ENCODE measurements around the gene TCEA2. TPM values are rescaled to one million over a fixed set of nuclear protein-coding genes. Genes with fewer than 3 reads are reported as not detected.

Gene TCEA2
- total RNA-seq, 1 experiment from 2014 or later = 38.5 TPM

- ChIA-PET POLR2A (no interaction called here), CTCF (interaction anchor here (1.3 kb wide), 1 partner anchor 56 kb away, joined by 3 read pairs; no protein-coding TSS in a partner anchor)
- no peak overlapping the region for H3K4me3 ChIP-seq (ENCODE audit: low read depth in 2 of 2, low read length in 2 of 2)
- no peak for ATAC-seq
- H3K4me1 ChIP-seq (ENCODE audit: control insufficient read depth, insufficient read depth, low read length) = peaks cover 33% of the 10 kb centered on the region
- in situ Hi-C loops (cut with HindIII; ENCODE audit: low pct_unique_long_range_greater_than_20kb, low sequenced_read_pairs) = no loop called here
- intact Hi-C loops (cut with micrococcal nuclease; ENCODE audit: unreplicated experiment) = no loop called here
- H3K27ac ChIP-seq (ENCODE audit: low read length) = no peak overlapping the region
- DNase-seq (ENCODE audit: low read depth, low spot score) = no peak
- no TSS peak for BruUV-seq (replicated peaks)
- 0 out of 2 replicates have a peak, but pooled peaks cover 2% of the 10 kb centered on the region for H3K36me3 ChIP-seq (ENCODE audit: control insufficient read depth, insufficient read depth, low read length)
- no peaks in the 10 kb centered on the region for H3K27me3 ChIP-seq (ENCODE audit: control insufficient read depth, insufficient read depth, low read length)
- TF ChIP-seq SIN3A (IDR thresholded peaks at IDR 0.05; ENCODE audit: borderline replicate concordance, insufficient read depth, low read depth, low read length) (no peak), TCF7L2 (IDR thresholded peaks at IDR 0.05; ENCODE audit: low read depth, low read length) (no peak), CTCF (IDR thresholded peaks at IDR 0.05) (no peak), REST (IDR thresholded peaks at IDR 0.05; ENCODE audit: insufficient read depth in 1 of 2, low read depth in 2 of 2, low read length in 1 of 2) (no peak), POLR2AphosphoS5 (IDR thresholded peaks at IDR 0.05; ENCODE audit: low read depth, low read length) (no peak)
- H3K9me3 ChIP-seq (ENCODE audit: control insufficient read depth, insufficient read depth, low read depth, low read length) = no peaks in the 10 kb centered on the region
These were observed 26.4 kb upstream of the TCEA2 start for GRCh38 chr20:64036346-64037198.

DNA sequence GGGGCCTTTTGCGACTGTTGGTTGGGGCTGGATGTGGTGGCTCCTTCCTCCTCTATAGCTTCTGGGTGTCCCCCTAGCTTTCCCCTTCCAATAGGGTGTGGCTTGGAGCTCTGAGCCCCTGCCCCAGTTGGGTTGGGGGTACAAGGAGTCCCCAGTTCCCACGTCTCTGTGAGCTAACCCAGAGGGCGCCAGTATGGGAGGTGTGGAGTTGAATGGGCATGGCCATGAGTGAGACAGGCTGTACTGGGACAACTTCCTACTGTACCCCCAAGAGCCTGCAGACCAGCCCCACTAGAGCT is 25.9 kb upstream of the TCEA2 start:
- ATAC-seq (no peak), DNase-seq (ENCODE audit: low read depth, low spot score) (no peak)
- BruUV-seq (replicated peaks) = no TSS peak
- ChIA-PET POLR2A (no interaction called here), CTCF (interaction anchor here (1.3 kb wide), 1 partner anchor 57 kb away, joined by 3 read pairs; no protein-coding TSS in a partner anchor)
- intact Hi-C loops (cut with micrococcal nuclease; ENCODE audit: unreplicated experiment) = no loop called here
- Histone ChIP-seq H3K9me3 (ENCODE audit: control insufficient read depth, insufficient read depth, low read depth, low read length) (no peaks in the 10 kb centered on the region), H3K27me3 (ENCODE audit: control insufficient read depth, insufficient read depth, low read length) (no peaks in the 10 kb centered on the region), H3K4me3 (ENCODE audit: low read depth in 2 of 2, low read length in 2 of 2) (no peak overlapping the region), H3K36me3 (ENCODE audit: control insufficient read depth, insufficient read depth, low read length) (0 out of 2 replicates have a peak, but pooled peaks cover 2% of the 10 kb centered on the region), H3K27ac (ENCODE audit: low read length) (no peak overlapping the region), H3K4me1 (ENCODE audit: control insufficient read depth, insufficient read depth, low read length) (peaks cover 35% of the 10 kb centered on the region)
- in situ Hi-C loops (cut with HindIII; ENCODE audit: low pct_unique_long_range_greater_than_20kb, low sequenced_read_pairs) = no loop called here
- TF ChIP-seq REST (IDR thresholded peaks at IDR 0.05; ENCODE audit: insufficient read depth in 1 of 2, low read depth in 2 of 2, low read length in 1 of 2) (no peak), CTCF (IDR thresholded peaks at IDR 0.05) (no peak), POLR2AphosphoS5 (IDR thresholded peaks at IDR 0.05; ENCODE audit: low read depth, low read length) (no peak), SIN3A (IDR thresholded peaks at IDR 0.05; ENCODE audit: borderline replicate concordance, insufficient read depth, low read depth, low read length) (no peak), TCF7L2 (IDR thresholded peaks at IDR 0.05; ENCODE audit: low read depth, low read length) (no peak)

Data from Panc1 (cell line).